ENCODE measurements around the gene LGALSL. TPM values are rescaled to one million over a fixed set of nuclear protein-coding genes. Genes with fewer than 3 reads are reported as not detected.

Gene LGALSL
- total and polyA plus RNA-seq, 9 of the 15 experiments (the other 6 are each of a cell fraction or from before 2014, with no cell fraction given), result 0.04 to 0.29 (median 0.14) TPM; not detected in 3

GRCh38 chr2:64408031-64408430 lies 45.9 kb upstream of the LGALSL start:
- H2AFZ ChIP-seq (ENCODE audit: low read depth, low read length), result no peak overlapping the region
- H4K20me1 ChIP-seq (replicated peaks; ENCODE audit: control insufficient read depth, insufficient read depth, low read length), result no peaks in the 10 kb centered on the region
- H3K9me1 ChIP-seq (ENCODE audit: control insufficient read depth, insufficient read depth, low read length), result no peaks in the 10 kb centered on the region
- H3K79me2 ChIP-seq (ENCODE audit: control insufficient read depth, insufficient read depth, low read length), result no peaks in the 10 kb centered on the region
- DNase-seq (ENCODE audit: extremely low read depth in 1 of 4, low spot score in 3 of 4), result no peak
- no peak overlapping the region for H3K4me2 ChIP-seq (ENCODE audit: insufficient read depth, low read length)
- peaks cover 0 to 21% of the 10 kb centered on the region in 2 experiments; a peak in 4 of 5 replicates for H3K4me1 ChIP-seq (replicated peaks in 1 of 2; ENCODE audit: control insufficient read depth in 2 of 2, insufficient read depth in 2 of 2, low read length in 2 of 2)
- TF ChIP-seq, protein P1, sequence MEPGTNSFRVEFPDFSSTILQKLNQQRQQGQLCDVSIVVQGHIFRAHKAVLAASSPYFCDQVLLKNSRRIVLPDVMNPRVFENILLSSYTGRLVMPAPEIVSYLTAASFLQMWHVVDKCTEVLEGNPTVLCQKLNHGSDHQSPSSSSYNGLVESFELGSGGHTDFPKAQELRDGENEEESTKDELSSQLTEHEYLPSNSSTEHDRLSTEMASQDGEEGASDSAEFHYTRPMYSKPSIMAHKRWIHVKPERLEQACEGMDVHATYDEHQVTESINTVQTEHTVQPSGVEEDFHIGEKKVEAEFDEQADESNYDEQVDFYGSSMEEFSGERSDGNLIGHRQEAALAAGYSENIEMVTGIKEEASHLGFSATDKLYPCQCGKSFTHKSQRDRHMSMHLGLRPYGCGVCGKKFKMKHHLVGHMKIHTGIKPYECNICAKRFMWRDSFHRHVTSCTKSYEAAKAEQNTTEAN (CRISPR knock-in tag; IDR thresholded peaks at IDR 0.05), result no peak
- TF ChIP-seq CTBP1 (IDR thresholded peaks at IDR 0.05; ENCODE audit: borderline replicate concordance), result no peak
- no peak for TF ChIP-seq KHSRP (IDR thresholded peaks at IDR 0.05)
- TF ChIP-seq, protein P2, sequence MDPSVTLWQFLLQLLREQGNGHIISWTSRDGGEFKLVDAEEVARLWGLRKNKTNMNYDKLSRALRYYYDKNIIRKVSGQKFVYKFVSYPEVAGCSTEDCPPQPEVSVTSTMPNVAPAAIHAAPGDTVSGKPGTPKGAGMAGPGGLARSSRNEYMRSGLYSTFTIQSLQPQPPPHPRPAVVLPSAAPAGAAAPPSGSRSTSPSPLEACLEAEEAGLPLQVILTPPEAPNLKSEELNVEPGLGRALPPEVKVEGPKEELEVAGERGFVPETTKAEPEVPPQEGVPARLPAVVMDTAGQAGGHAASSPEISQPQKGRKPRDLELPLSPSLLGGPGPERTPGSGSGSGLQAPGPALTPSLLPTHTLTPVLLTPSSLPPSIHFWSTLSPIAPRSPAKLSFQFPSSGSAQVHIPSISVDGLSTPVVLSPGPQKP (CRISPR knock-in tag; IDR thresholded peaks at IDR 0.05), result no peak
- TF ChIP-seq BRF1 (IDR thresholded peaks at IDR 0.05; ENCODE audit: borderline replicate concordance, extremely low read depth, insufficient read length), result no peak
- TF ChIP-seq RBM22 (IDR thresholded peaks at IDR 0.05; ENCODE audit: low read depth, low read length, poor library complexity, severe bottlenecking), result no peak
- TF ChIP-seq MAFF (IDR thresholded peaks at IDR 0.05; ENCODE audit: low read length), result no peak
- TF ChIP-seq, protein P3, sequence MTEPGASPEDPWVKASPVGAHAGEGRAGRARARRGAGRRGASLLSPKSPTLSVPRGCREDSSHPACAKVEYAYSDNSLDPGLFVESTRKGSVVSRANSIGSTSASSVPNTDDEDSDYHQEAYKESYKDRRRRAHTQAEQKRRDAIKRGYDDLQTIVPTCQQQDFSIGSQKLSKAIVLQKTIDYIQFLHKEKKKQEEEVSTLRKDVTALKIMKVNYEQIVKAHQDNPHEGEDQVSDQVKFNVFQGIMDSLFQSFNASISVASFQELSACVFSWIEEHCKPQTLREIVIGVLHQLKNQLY (CRISPR knock-in tag; conservative IDR thresholded peaks at IDR 0.05), result no peak
- intact Hi-C loops (cut with micrococcal nuclease) (no loop called here), in situ Hi-C loops (cut with MboI) (no loop called here)
- no peaks in the 10 kb centered on the region for H3K36me3 ChIP-seq (ENCODE audit: control insufficient read depth, insufficient read depth, low read length)
- BruUV-seq (replicated peaks), result no TSS peak
- WGBS (ENCODE audit: insufficient coverage, low coverage, missing lambda C conversion rate), result 3% methylated on average over 3 of the region's 3 CpGs
- ChIA-PET CTCF (ENCODE audit: low intra/inter-chr PET ratio) (no interaction called here), POLR2A (no interaction called here)
- ATAC-seq, result no peak
- H3K9me3 ChIP-seq (replicated peaks; ENCODE audit: control insufficient read depth, insufficient read depth, low read depth, low read length), result no peaks in the 10 kb centered on the region
- H3K27ac ChIP-seq (ENCODE audit: extremely low read depth, low read depth, low read length), result no peak overlapping the region
- H3K27me3 ChIP-seq (ENCODE audit: control insufficient read depth in 2 of 2, insufficient read depth in 2 of 2, low read length in 2 of 2), result peaks cover 0 to 11% of the 10 kb centered on the region in 2 experiments; a peak in 2 of 5 replicates
- H3K9ac ChIP-seq (ENCODE audit: insufficient read depth in 1 of 2, low read depth in 2 of 2, low read length in 2 of 2), result no peak overlapping the region
- FAIRE-seq, result no peak
- no peak overlapping the region for H3K4me3 ChIP-seq

All from K562 (cell line).